GM18505 (cell line): Measurements from ENCODE around the gene NKD1.

ENCODE experiments used
- ATAC-seq: cut with Tn5 transposase; IDR thresholded peaks from one replicate; pipeline ENCODE4 v1.9.1; 2021; ENCODE audit not compliant: unreplicated experiment
- POLR2A ChIP-seq: IDR thresholded peaks from 4 replicates; pipeline ENCODE4 v1.6.1; 2011; ENCODE audit warnings: borderline replicate concordance; ENCODE audit not compliant: insufficient read depth, insufficient read length; ENCODE audit errors: extremely low read depth

The NKD1 gene

GRCh38 chr16:50619702-50620491, 71.7 kb downstream of the NKD1 start:
- TF ChIP-seq POLR2A = no peak
- ATAC-seq = no peak

GRCh38 chr16:50620646-50621451, 72.7 kb downstream of the NKD1 start:
- no peak for ATAC-seq
- TF ChIP-seq POLR2A = no peak

GRCh38 chr16:50621452-50621792, 73.2 kb downstream of the NKD1 start:
- ATAC-seq = no peak
- TF ChIP-seq POLR2A = no peak

GRCh38 chr16:50622029-50622428, 73.8 kb downstream of the NKD1 start:
- ATAC-seq = no peak
- no peak for TF ChIP-seq POLR2A

- ATAC-seq = no peak
- no peak for TF ChIP-seq POLR2A
Observed at GRCh38 chr16:50622643-50623369, 74.6 kb downstream of the NKD1 start.

GRCh38 chr16:50624449-50624970, 76.3 kb downstream of the NKD1 start:
- no peak for ATAC-seq
- TF ChIP-seq POLR2A = no peak

- no peak for ATAC-seq
- TF ChIP-seq POLR2A = no peak
Observed at GRCh38 chr16:50625374-50625773, 77.2 kb downstream of the NKD1 start.

GRCh38 chr16:50626868-50627267, 78.7 kb downstream of the NKD1 start:
- no peak for ATAC-seq
- no peak for TF ChIP-seq POLR2A

- no peak for ATAC-seq
- no peak for TF ChIP-seq POLR2A
Observed at GRCh38 chr16:50627419-50627818, 79.2 kb downstream of the NKD1 start.

- TF ChIP-seq POLR2A = no peak
- ATAC-seq = no peak
Observed at GRCh38 chr16:50628156-50628802, 80.1 kb downstream of the NKD1 start.

- no peak for TF ChIP-seq POLR2A
Observed at GRCh38 chr16:50629334-50629733, 81.1 kb downstream of the NKD1 start.

GRCh38 chr16:50630394-50631020, 82.3 kb downstream of the NKD1 start:
- TF ChIP-seq POLR2A = no peak
- ATAC-seq = no peak

More at GRCh38 chr16:50629334-50629733, 81.1 kb downstream of the NKD1 start:
- no peak for ATAC-seq

- TF ChIP-seq POLR2A = no peak
- ATAC-seq = no peak
Observed at GRCh38 chr16:50631249-50631984, 83.2 kb downstream of the NKD1 start.
